ENCODE data around the gene ARHGAP26. TPM values are rescaled to one million over a fixed set of nuclear protein-coding genes. Genes with fewer than 3 reads are reported as not detected.
A peak's percentile ranks its signal among the peaks of the same experiment; 100 is the strongest.

ARHGAP26 gene
- total and polyA plus RNA-seq, 2 of the 4 experiments (the other 2 are of a cell fraction): 0.54 to 0.56 TPM

DNA sequence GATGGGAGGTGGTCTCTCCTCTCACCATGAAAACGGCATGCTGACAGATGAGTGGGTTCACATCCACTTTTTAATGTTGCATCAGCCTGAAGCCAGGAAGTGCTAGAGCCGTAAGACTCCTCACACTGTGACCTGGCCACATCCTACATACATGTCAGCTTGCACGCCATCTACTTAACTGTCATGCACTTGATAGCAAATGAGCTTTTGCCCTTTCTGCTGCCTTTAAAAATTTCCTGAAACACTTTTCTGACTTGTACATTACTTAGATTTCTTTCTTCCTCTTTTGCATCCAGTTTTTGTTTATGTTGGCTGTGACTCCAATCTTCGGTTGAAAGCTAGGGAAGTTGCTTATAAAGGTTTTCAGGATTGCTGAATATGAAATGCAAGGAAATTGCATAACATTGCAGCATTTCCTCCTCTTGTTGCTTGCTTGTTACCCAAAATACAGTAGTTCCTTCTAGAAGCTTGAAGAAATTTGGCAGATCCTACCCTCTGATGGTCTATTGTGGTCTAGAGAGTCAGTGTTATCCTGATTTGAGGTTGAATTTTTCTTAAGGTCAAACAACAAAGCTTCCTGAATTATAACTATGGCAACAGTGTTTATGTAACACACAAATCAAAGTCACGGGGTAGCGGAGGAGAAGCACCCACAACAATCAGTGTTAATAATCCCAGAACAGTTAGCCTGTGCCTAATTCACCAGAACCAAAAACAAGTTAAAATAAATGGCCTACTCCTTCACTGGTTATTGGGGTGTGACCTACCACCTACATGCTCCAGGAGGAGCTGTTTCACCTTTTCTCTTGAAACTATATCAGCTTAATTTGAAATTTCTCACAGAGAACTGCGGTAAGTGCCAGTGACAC lies 232.5 kb downstream of the ARHGAP26 start (continued):
- TF ChIP-seq, protein P1, sequence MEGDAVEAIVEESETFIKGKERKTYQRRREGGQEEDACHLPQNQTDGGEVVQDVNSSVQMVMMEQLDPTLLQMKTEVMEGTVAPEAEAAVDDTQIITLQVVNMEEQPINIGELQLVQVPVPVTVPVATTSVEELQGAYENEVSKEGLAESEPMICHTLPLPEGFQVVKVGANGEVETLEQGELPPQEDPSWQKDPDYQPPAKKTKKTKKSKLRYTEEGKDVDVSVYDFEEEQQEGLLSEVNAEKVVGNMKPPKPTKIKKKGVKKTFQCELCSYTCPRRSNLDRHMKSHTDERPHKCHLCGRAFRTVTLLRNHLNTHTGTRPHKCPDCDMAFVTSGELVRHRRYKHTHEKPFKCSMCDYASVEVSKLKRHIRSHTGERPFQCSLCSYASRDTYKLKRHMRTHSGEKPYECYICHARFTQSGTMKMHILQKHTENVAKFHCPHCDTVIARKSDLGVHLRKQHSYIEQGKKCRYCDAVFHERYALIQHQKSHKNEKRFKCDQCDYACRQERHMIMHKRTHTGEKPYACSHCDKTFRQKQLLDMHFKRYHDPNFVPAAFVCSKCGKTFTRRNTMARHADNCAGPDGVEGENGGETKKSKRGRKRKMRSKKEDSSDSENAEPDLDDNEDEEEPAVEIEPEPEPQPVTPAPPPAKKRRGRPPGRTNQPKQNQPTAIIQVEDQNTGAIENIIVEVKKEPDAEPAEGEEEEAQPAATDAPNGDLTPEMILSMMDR (conservative IDR thresholded peaks at IDR 0.05; ENCODE audit: low read depth, low read length): peak; percentile 63
- TF ChIP-seq CEBPB (IDR thresholded peaks at IDR 0.05; ENCODE audit: low read depth, low read length): peak; percentile 94
- TF ChIP-seq RAD21 (IDR thresholded peaks at IDR 0.05; ENCODE audit: low read length): peak; percentile 62
